ENCODE measurements around the gene ASB7. TPM values are rescaled to one million over a fixed set of nuclear protein-coding genes. Genes with fewer than 3 reads are reported as not detected.

The ASB7 gene
- total RNA-seq, 1 donor from 2014 or later: 10.9 TPM

GRCh38 chr15:100693451-100693850 is 91.1 kb downstream of the ASB7 start:
- no peak for ATAC-seq
- intact Hi-C loops (cut with DNase I): no loop called here
- no peak for DNase-seq (ENCODE audit: low spot score)

- ATAC-seq (peak; percentile 84), DNase-seq (ENCODE audit: low spot score) (no peak)
- intact Hi-C loops (cut with DNase I): no loop called here
Measured at GRCh38 chr15:100694381-100695021, 92.1 kb downstream of the ASB7 start.

GRCh38 chr15:100695048-100695447 is 92.7 kb downstream of the ASB7 start:
- DNase-seq (ENCODE audit: low spot score) (no peak), ATAC-seq (peak; percentile 57)

GRCh38 chr15:100696452-100696851 is 94.1 kb downstream of the ASB7 start:
- ATAC-seq (no peak), DNase-seq (ENCODE audit: low spot score) (no peak)
- intact Hi-C loops (cut with DNase I): no loop called here

More at GRCh38 chr15:100695048-100695447, 92.7 kb downstream of the ASB7 start:
- intact Hi-C loops (cut with DNase I): no loop called here

Other genes starting within 250 kb of the ASB7 start
- gene CERS3, start 73.6 kb upstream of the ASB7 start, total RNA-seq: 0.36 TPM
- 20.0 TPM for gene LINS1, start 405 bp upstream of the ASB7 start, total RNA-seq

Measured in sciatic nerve (tissue), 2 donors.